ENCODE results near the gene RSRC1.

RSRC1 gene

DNA sequence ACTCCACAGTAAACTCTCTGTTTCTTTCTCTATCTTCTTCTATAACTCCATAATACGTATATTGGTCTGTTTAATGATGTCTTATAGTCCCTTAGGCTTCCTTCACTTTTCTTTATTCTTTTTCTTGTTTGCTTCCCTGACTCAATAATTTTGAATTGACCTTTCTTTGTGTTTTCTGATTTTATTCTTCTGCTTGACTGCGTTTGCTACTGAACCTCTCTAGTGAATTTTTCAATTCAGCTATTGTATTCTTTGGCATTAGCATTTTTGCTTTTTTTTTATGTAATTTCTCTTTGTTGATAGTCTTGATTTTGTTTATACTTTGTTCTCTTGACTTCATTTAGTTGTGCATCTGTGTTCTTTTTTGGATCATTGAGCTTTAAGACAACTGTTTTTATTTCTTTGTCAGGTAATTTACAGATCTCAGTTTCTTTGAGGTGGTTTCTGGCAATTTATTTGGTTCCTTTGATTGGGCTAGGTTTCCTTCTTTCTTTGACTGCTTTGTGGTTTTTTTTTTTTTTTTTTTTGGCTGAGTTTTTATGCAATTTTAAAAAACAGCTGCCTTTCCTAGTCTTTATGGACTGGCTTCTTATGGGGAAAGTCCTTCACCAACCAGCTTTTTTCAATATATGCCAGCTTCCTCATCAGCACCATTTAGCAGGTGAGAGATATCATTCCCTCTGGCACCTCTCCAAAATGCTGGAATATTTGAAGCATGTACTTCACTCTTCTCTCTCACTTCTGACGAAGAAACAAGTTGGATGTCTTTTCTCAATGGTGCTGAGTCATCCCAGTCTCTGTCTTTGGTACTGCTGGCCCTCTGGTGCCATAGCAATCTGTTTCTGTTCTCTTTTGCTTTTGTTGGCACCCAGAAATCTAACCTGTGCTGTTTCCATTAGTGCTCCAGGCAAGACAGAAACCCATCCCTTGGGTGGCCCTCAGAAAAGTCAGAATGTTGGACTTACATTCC lies 17.6 kb downstream of the RSRC1 start:
- DNase-seq (ENCODE audit: low spot score) (peak; percentile 51), FAIRE-seq (no peak)

DNA sequence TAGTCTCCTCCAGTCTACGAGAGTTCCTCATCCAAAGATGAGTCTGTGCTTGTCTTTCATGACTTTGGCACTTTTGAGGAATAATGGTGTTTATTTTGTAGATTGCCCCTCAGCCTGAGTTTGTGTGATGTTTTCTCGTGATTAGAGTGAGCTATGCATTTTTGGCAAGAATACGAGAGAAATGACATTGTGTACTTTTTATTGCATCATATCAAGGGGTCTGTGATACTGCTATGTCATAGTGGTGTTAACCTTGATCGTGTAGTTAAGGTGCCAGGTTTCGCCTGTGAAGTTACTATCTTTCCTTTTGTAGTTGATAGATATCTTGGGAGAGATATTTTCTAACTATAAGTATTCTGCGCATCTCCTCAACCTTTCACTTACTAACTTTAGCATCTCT lies 18.9 kb downstream of the RSRC1 start:
- DNase-seq (ENCODE audit: low spot score) (no peak), FAIRE-seq (no peak)

DNA sequence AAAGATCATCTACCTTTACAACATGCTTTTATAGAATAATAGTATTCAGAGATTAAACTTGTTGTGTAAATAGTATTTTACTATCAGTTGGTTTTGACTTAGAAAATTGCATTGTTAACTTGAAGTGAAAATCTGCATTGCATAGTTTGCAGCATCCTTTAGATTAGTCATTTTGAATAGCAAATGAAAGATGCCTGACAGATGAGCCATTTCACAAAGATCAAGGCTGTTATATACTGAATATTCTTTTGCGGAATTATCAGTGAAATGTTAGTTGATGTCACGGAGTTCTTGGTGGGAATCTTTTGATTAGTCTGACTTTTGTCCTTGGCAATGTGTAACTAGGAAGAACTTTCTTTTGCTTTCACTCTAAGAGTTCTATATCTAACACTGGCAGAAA lies 24.5 kb downstream of the RSRC1 start:
- no peak for DNase-seq (ENCODE audit: low spot score)
- no peak for FAIRE-seq

DNA sequence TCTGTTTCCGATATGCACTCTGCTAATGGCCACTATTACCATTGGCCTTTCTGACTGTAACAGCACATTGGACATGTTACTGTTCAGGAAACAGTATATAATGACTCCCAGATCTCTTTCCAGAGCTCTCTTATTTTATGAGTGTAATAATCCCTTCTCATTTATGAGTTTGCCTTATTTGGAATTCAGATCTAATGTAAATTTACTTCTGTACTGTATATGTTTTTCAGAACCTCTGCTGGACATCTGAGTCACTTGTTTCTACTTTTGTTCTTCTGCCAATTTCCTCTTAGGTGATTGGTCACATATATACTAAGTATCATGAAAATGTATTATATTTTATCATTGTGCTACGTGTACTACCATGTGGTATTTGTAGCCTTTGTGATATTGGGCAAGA lies 30.5 kb downstream of the RSRC1 start:
- DNase-seq (ENCODE audit: low spot score) (no peak), FAIRE-seq (no peak)

DNA sequence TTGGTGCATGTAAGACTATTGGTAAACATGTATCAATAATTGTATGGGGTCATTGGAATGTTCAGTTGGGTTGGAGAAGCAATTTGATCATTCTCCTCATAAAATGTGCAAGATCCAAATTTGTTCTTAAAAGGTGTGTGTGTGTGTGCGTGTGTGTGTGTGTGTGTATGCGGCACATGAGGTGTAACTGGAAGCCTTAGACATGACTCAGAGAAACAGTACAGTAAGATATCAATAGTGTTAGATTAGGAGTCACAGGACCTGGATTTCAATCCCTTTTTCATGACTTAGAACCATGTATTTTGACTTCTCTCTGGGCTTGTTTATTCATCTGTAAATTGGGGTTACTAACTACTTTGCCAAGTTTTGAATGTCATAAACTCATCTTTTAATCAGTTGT lies 38.3 kb downstream of the RSRC1 start:
- DNase-seq (ENCODE audit: low spot score) (no peak), FAIRE-seq (no peak)

DNA sequence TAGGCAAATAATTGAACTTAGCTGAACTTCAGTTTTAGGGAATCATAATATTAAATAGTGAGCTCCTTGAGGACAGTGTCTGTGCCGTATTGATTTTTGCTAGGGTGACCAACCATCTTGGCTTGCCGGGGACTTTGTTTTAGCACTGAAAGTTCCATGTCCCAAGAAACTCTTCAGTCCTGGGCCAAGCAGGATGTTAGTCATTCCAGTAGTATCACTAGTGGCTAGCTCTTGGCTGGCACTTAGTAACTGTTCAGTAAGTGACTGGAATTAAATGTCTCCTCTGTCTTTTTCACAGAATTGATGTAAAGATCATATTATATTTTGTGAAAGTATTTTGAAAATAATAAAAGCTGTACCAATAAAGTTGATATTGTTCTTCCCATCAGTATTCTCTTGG lies 42.3 kb downstream of the RSRC1 start:
- DNase-seq (ENCODE audit: low spot score): peak; percentile 41
- peak; percentile 83 for FAIRE-seq

DNA sequence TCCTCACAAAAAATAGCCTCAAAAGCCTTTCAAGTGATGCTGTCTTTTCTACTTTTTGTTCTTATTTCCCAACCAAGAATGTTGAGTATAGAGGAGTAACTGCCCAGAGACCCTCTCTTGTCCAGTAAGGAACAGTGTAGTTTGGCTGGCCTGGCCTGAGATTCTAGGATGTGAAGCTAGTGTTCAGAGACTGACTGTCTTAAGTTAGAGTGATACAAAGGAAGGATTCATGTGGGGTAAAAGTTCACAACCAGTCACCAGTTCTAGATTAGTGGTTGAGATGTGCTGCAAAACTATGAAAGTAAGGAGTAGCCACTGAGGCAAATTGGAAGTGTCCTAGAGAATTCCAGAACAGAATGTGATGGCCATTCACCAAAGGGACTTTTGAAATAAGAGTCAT lies 49.1 kb downstream of the RSRC1 start:
- FAIRE-seq: no peak
- DNase-seq (ENCODE audit: low spot score): no peak

DNA sequence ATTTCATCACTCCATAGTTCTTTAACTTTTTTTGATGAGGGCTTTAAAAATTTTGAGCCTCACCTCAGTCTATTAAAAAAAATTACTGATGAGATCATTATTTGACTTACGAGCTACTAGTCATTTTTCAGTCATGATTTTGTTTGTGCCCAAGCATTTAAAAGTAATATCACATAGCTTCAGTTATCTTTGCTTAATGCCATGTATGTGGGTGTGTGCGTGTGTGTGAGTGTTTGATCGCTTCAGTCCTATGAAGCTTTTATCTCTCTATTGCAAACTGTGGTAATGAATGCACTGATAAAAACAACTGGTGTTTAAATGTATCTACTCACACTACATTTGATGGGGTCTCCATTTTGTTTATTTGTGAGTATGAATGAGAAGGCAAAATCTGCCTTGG lies 49.8 kb downstream of the RSRC1 start:
- no peak for FAIRE-seq
- DNase-seq (ENCODE audit: low spot score): no peak

DNA sequence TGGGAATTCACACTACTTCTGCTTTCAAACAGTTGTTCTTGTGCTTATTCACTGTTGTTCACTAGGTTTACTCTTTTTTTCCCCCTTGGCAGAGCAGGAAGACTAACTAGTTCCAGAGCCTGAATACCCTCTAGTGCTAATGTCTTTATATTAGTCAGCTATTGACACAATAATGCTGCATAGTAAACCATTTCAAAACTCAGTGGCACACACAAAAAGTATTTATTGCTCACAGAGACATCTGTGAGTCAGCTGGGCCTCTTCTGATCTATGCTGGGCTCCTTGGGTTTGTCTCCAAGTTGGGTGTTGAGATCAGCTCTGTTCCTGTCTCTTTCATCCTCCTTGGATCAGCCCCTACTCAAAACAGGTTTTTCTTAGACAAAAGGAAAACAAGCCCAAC lies 51.1 kb downstream of the RSRC1 start:
- FAIRE-seq (peak; percentile 60), DNase-seq (ENCODE audit: low spot score) (peak; percentile 53)

DNA sequence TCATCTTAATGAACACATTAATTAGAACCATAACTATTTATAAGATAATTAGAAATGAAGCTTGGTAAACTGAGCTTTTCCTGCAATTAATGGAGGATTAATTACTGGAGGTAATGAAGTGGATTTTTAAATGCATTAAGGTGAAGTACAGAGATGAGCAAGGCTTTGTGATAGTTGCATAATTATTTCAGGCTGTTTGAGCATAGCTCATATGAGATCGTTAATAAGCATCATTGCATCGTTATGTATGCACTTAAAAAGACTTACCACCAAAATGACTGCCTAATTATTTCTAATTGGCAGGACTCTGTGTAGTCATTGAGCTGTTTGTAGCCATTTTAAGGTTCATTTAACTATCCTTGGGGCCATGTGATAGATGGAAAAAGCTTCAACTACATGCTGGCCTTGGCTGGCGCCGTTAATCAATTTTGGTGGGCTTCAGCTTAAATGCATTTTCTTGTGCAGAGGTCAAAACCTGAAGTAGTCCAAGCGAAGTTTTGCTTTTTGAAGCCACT lies 55.3 kb downstream of the RSRC1 start:
- FAIRE-seq: no peak
- no peak for DNase-seq (ENCODE audit: low spot score)

DNA sequence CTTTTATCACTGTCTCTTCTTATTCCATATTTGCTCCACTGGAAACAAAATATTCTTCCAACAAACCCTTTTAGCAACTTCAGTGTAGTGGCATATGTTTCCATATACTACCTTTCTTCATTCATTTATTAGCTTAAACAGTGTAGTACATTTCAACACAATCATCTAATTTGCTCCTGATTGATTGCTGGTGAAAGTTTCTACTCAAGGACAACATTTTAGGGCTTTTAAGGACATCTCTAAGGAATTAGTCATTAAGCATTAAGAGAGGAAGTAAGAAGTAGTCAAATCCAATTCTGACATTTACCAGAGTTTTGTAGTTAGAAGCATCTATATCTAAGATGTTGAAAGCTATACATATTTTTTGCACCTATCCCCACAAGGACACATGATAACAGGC lies 55.8 kb downstream of the RSRC1 start:
- FAIRE-seq: no peak
- no peak for DNase-seq (ENCODE audit: low spot score)

DNA sequence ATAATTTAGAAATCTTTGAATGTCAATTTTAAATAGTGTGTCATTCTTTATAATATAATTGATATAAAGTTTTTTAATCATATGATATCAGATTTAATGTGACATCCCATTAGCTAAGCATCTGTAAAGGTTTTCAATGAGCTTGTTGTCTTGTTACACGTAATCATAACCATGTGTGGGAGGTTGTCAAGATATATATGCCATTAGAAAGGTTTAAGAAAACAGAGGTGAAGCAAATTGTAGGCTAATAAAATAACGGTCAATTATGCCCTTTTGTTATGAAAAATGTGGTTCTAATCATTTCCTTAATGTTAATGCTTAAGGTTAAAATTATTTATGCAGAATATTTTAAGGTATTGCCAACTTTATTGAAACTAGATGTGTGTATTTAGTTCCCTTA lies 56.3 kb downstream of the RSRC1 start:
- no peak for DNase-seq (ENCODE audit: low spot score)
- FAIRE-seq: no peak

DNA sequence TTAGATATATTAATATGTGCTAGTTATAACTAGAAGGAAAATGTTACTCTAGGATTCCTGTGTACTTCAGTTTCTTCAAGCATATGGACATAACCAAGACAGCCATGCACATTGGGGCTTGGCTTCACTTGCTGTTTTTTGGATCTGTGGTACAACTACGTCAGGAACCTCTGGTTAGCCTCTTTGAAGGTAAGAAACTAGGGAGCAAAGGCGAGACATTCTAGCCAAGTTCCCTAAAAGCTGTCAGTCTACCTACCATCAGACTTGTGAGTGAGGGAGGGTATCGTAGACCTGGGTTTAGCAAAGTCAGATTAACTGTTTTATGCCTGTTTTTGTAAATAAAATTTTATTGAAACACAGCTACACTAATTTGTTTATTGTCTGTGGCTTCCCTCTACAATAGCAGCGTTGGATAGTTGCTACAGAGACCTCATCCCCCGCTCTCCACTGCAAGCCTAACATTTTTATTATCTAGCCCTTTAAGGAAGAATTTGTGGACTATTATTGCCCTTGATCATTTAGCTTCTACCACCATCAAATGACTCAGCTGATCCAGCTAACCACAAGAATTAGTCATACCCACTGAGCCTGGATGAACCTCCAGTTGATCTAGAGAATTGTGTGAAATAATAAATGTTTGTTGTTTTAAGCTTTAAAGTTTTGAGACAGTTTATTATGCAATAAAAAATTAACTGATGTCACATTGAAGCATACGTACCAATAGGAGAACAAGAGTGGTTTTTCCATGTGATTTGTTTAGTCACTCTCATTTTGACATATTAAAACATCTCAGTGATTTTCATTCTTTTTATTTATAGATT lies 58.1 kb downstream of the RSRC1 start:
- FAIRE-seq (peak; percentile 99), DNase-seq (ENCODE audit: low spot score) (peak; percentile 92)

DNA sequence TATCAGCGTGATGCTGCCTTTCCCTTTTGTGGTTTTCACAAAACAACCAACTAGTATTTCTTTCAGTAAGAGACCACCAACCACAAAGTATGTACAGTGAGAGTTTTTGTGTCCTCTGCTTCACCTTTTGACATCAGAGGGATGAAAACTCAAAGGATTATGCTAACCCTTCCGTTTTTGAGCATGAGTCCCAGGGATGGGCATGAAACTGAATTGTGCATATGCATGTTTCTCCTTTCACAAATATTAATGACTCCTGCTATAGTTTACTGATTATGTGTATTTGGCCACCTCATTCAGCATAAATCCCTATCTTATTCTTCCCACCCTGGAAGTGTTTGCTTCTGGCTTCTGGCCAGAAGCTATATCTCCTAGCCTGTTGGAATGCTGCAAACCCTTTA lies 59.2 kb downstream of the RSRC1 start:
- DNase-seq (ENCODE audit: low spot score) (no peak), FAIRE-seq (peak; percentile 64)

DNA sequence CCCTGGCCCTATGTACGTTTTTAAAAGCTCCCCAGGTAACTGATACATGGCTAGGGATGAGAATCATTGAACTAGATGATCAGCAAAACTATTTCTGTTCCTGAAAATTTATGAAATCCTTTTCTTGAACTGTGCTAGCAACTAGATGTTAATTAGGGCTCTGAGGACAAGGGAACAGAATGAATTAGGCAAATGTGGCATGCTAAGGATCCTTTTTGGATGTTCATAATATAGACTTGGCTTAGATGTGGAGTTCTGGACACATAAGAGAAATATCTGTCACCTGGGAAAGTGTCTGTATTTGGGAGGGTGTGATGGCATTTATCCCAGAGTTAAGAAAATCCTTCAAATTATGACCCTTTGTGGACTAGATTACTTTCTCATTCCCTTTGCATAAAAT lies 71.2 kb downstream of the RSRC1 start:
- no peak for DNase-seq (ENCODE audit: low spot score)
- FAIRE-seq: no peak

DNA sequence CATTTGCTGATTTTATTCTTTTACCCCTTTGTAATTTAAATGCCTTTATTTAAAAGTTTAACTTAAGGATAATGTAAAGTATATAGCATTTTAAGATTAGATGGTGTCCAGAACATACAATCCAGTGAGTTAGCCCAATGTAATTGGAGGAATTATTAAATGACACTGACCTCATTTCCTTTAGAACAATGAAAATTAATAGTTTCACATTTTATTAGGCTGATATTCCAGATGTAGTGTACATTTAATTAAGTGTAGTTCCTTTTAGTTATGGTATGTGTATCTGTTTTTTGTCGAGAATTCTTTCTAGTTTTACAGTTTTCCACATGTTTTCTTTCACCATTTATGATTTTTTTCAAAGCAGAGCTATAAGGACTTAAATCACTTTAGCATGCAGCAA lies 75.8 kb downstream of the RSRC1 start:
- FAIRE-seq: no peak
- no peak for DNase-seq (ENCODE audit: low spot score)

DNA sequence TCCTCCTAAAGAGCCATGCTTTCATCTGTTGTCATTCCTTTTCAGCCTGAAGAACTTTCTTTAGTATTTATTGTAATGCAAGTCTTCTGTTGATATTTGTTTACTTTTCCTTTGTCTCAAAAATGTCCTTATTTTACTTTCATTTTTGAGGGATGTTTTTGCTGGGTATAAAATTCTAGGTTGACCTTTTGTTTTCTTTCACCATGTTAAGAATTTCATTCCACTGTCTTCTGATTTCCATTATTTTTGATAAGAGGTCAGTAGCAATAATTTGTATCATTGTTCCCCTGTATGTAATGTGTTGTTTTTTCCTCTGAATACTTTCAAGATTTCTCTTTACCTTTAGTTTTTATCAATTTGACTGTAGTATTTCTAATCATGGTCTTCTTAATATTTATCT lies 91.1 kb downstream of the RSRC1 start:
- no peak for FAIRE-seq

DNA sequence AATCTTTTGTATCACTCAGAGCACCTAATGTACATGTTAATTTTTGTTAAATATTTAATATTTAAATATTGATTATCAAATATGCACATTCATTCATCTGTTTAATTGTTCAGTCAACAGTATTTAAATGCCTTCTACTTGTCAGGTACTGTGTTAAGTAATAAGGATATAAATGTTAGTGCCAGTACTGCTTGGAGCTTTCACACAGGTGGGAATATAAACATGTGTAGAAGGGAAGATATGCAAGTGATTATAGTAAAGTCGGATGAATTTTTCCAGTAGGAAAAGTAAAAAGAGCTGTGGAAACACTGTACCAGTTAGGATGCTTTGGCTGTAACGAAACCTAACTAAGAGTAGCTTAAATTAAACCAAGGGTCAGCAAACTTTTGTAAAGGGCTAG lies 95.4 kb downstream of the RSRC1 start:
- FAIRE-seq (no peak), DNase-seq (ENCODE audit: low spot score) (no peak)

More for the DNA sequence above, 91.1 kb downstream of the RSRC1 start:
- DNase-seq (ENCODE audit: low spot score): no peak

DNA sequence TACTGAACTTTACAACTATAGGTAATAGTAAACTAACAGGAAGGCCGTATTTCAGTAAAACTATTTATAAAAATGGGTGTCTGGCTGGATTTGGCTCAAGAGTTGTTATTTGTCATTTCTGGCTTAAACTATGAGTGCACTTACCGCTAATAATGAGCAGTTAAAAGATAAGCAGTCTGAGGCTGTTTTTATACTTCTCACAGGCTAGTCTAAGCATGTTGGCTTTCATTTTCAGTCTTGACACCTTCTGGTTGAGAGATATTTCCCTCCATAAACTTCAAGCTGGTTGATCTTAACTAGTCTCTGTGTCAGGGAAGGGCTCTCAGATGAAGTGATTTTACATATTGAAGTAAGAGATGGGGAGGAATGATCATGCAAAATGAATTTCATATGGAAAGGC lies 96.1 kb downstream of the RSRC1 start:
- DNase-seq (ENCODE audit: low spot score) (no peak), FAIRE-seq (no peak)

DNA sequence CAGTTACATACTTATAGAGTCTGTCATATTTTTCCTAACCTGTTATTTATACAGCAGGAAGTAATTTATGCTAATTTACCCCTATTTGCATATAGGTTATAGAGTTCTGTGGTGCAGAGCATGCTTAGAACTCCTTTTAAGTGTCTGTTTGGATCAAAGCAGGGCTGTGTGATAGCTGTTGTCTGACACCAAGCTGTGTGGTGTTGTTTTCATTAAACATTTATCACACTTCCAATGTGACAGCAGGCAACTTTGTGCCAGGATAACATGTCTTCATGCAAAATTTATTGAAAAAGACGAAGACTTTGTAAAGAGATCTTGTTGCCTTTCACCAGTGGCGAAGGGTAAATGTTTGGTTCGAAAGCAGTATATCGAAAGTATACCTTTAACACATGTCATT lies 100.2 kb downstream of the RSRC1 start:
- no peak for FAIRE-seq

DNA sequence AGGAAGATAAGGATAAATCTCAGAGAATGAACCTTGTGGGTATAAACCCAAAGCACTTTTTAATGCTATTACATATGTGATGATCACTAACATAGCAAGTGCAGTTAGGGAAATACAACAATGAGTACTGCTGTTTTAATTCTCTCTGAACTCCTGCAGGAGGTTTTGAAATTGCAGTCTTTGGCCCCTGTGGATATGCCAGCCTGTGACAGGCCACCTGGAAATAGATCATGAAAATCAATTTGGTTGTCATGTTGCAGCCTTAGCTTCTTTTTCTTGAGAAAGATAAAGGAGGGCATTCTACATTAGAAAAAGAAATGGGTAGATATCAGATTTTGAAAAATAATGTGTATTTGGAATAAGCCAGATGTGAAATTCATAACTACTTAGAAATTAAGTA lies 103.6 kb downstream of the RSRC1 start:
- FAIRE-seq (no peak), DNase-seq (ENCODE audit: low spot score) (no peak)

More for the DNA sequence above, 100.2 kb downstream of the RSRC1 start:
- no peak for DNase-seq (ENCODE audit: low spot score)

DNA sequence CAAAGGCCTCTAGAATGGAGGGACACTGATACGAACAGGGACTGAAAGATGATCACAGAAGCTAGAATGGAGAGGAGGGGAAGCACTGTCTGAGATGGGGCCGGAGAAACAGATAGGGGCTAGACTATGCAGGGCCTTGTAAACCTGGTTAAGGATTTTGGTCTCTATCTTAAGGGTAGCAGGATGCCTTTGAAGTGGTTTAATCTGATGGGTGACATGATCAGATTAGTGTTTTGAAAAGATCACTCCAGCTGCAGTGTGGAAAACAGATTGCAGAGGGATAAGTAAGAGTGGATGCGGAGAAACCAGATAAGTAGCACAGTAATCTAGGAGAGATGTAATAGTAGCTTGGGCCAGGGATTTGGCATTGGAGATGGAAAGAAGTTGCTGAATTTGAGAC lies 108.1 kb downstream of the RSRC1 start:
- DNase-seq (ENCODE audit: low spot score) (no peak), FAIRE-seq (no peak)
